Measurements from ENCODE around the gene TAL2. TPM values are rescaled to one million over a fixed set of nuclear protein-coding genes. Genes with fewer than 3 reads are reported as not detected.

TAL2 gene
- total RNA-seq, 1 experiment from 2014 or later: 0.50 TPM

- Mint-ChIP-seq H3K27ac (no peak overlapping the region), H3K4me1 (peaks cover 29 to 56% of the 10 kb centered on the region in 2 experiments), H3K9me3 (no peaks in the 10 kb centered on the region), H3K27me3 (ENCODE audit: low read depth) (no peaks in the 10 kb centered on the region), H3K4me3 (no peak overlapping the region), H3K36me3 (ENCODE audit: insufficient read depth in 1 of 3, low read depth in 3 of 3) (no peaks in the 10 kb centered on the region)
- H3K23ac ChIP-seq (ENCODE audit: insufficient read length, low read depth, low read length): no peak overlapping the region
- no peak overlapping the region for H2BK12ac ChIP-seq (ENCODE audit: insufficient read length, low read depth, low read length)
- no peak overlapping the region for H2BK120ac ChIP-seq (ENCODE audit: low read depth, low read length, poor library complexity, severe bottlenecking)
- H4K8ac ChIP-seq (replicated peaks; ENCODE audit: insufficient read length, low read depth, low read length): no peak overlapping the region
- no peak overlapping the region for H3T11ph ChIP-seq (ENCODE audit: low read length)
- H3K4me2 ChIP-seq (ENCODE audit: insufficient read depth, insufficient read length, low read length): no peak overlapping the region
- H3K56ac ChIP-seq (ENCODE audit: insufficient read length, low read depth, low read length): no peak overlapping the region
- H2BK20ac ChIP-seq (ENCODE audit: low read depth, low read length, poor library complexity, severe bottlenecking): no peak overlapping the region
- no peaks in the 10 kb centered on the region for H3K79me1 ChIP-seq (ENCODE audit: insufficient read depth, low read depth, low read length, poor library complexity, severe bottlenecking)
- H4K20me1 ChIP-seq (ENCODE audit: control insufficient read depth, insufficient read depth, insufficient read length): no peaks in the 10 kb centered on the region
- no peaks in the 10 kb centered on the region for H3K27me3 ChIP-seq (ENCODE audit: insufficient read depth, low read length)
- H3K18ac ChIP-seq (ENCODE audit: insufficient read length, low read depth, low read length): no peak overlapping the region
- H4K5ac ChIP-seq (ENCODE audit: insufficient read length, low read depth, low read length): no peak overlapping the region
- WGBS (ENCODE audit: extremely low coverage, insufficient read length, low lambda C conversion rate): no CpG with 5 or more reads among the region's 1 CpG
- no peak overlapping the region for H3K14ac ChIP-seq (ENCODE audit: insufficient read depth, low read length)
- no peak overlapping the region for H2BK5ac ChIP-seq (ENCODE audit: insufficient read length, low read length)
- no peaks in the 10 kb centered on the region for H3K4me1 ChIP-seq (ENCODE audit: insufficient read depth, low read length)
- no peak overlapping the region for H3K9ac ChIP-seq (ENCODE audit: extremely low read depth, insufficient read length, low read length)
- no peak overlapping the region for H3K27ac ChIP-seq (ENCODE audit: insufficient read length, low read depth, low read length)
- no peak overlapping the region for H4K91ac ChIP-seq (ENCODE audit: insufficient read length, low read depth, low read length)
- H3K4ac ChIP-seq (ENCODE audit: low read depth, low read length): no peak overlapping the region
- no peaks in the 10 kb centered on the region for H3K79me2 ChIP-seq (ENCODE audit: insufficient read depth, low read length)
- H2AFZ ChIP-seq (ENCODE audit: low read length): no peak overlapping the region
- H3K23me2 ChIP-seq (ENCODE audit: insufficient read length, low read depth, low read length, poor library complexity, severe bottlenecking): no peaks in the 10 kb centered on the region
- DNase-seq: no peak
- H2BK15ac ChIP-seq (ENCODE audit: low read depth, low read length): no peak overlapping the region
- H3K9me3 ChIP-seq (ENCODE audit: control insufficient read depth, low read depth, low read length): no peaks in the 10 kb centered on the region
- TF ChIP-seq CTCF (conservative IDR thresholded peaks at IDR 0.05): no peak
- H2AK5ac ChIP-seq (ENCODE audit: insufficient read length, low read length): no peak overlapping the region
These were observed 16.5 kb downstream of the TAL2 start for GRCh38 chr9:105678781-105679180.

All from H9 (cell line).